HepG2 (cell line): ENCODE measurements around the gene PGS1. TPM values are rescaled to one million over a fixed set of nuclear protein-coding genes. Genes with fewer than 3 reads are reported as not detected.

ENCODE experiments used
- MIER3 ChIP-seq: IDR thresholded peaks from 2 replicates; pipeline ENCODE4 v1.6.1; 2016; ENCODE audit warnings: missing compliant biosample characterization, borderline replicate concordance
- SKIL ChIP-seq: sonication (generic); formaldehyde crosslinking; IDR thresholded peaks from 2 replicates; pipeline ENCODE4 v1.8.0; 2022; ENCODE audit warnings: missing genetic modification reagents, mild to moderate bottlenecking, moderate library complexity, borderline replicate concordance
- TEAD3 ChIP-seq: optimal IDR thresholded peaks from 2 replicates; pipeline ENCODE3; 2016; ENCODE audit warnings: borderline replicate concordance
- ZBTB39 ChIP-seq: sonication (generic); formaldehyde crosslinking; IDR thresholded peaks from 2 replicates; pipeline ENCODE4 v1.5.0; 2020; ENCODE audit warnings: missing genetic modification reagents
- ZBTB40 ChIP-seq, 2 experiments: fragments of 450-650 bp in 1 of 2; sonication (generic) in 1 of 2; formaldehyde crosslinking in 1 of 2; IDR thresholded peaks; 2 replicates each; pipeline versions ENCODE4 v1.6.1 to v1.8.0; 2016 to 2022; ENCODE audit warnings: antibody characterized with exemption in 1 of 2, mild to moderate bottlenecking in 1 of 2, missing genetic modification reagents in 1 of 2
- ZFP36L1 ChIP-seq: sonication (generic); formaldehyde crosslinking; IDR thresholded peaks from 2 replicates; pipeline ENCODE4 v1.8.0; 2022; ENCODE audit warnings: mild to moderate bottlenecking, missing genetic modification reagents, moderate library complexity
- ZFX ChIP-seq: sonication (generic); formaldehyde crosslinking; IDR thresholded peaks from 2 replicates; pipeline ENCODE4 v1.4.0; 2020; ENCODE audit warnings: mild to moderate bottlenecking, low read depth, missing genetic modification reagents, moderate library complexity
- ZNF10 ChIP-seq: sonication (generic); formaldehyde crosslinking; IDR thresholded peaks from 2 replicates; pipeline ENCODE4 v1.4.0; 2020; ENCODE audit warnings: mild to moderate bottlenecking, low read depth, missing genetic modification reagents, borderline replicate concordance
- polyA plus RNA-seq, 8 experiments: library from polyadenylated mRNA; depleted of rRNA in 3 of 8; stranded (reverse) in 7 of 8; unstranded in 1 of 8; fragments of >200 nt; fragmentation: Illumina TruSeq in 4 of 8; extraction: Trizol in 4 of 8; gene quantifications; 2 replicates each; pipeline versions ENCODE4 v1.2.1 to v1.2.3, GENCODE V29; 2011 to 2016; ENCODE audit warnings: low read depth in 4 of 8, missing spikeins in 1 of 8, mixed read lengths in 1 of 8; ENCODE audit not compliant: insufficient read depth in 1 of 8
- total RNA-seq, 5 experiments: library from RNA; depleted of rRNA; stranded (reverse); fragments of >200 nt; fragmentation: Illumina TruSeq; extraction: Trizol; gene quantifications; 2 replicates each; pipeline ENCODE4 v1.2.3, GENCODE V29; 2016; ENCODE audit warnings: low read depth in 1 of 5
- TF ChIP-seq, protein P1 (sequence below): conservative IDR thresholded peaks from 2 replicates; pipeline ENCODE4 v1.6.1; 2018; ENCODE audit warnings: missing genetic modification reagents
- TF ChIP-seq, protein P2 (sequence below): sonication (generic); formaldehyde crosslinking; IDR thresholded peaks from 2 replicates; pipeline ENCODE4 v1.4.0; 2020; ENCODE audit warnings: mild to moderate bottlenecking, missing genetic modification reagents
- TF ChIP-seq, protein P3 (sequence below): sonication (generic); formaldehyde crosslinking; conservative IDR thresholded peaks from 2 replicates; pipeline ENCODE4 v1.4.0; 2020; ENCODE audit warnings: missing genetic modification reagents

Gene PGS1
- total and polyA plus RNA-seq, 2 of the 13 experiments (the other 11 are each of a cell fraction or from before 2014, with no cell fraction given) = 25.9 to 31.5 TPM

DNA sequence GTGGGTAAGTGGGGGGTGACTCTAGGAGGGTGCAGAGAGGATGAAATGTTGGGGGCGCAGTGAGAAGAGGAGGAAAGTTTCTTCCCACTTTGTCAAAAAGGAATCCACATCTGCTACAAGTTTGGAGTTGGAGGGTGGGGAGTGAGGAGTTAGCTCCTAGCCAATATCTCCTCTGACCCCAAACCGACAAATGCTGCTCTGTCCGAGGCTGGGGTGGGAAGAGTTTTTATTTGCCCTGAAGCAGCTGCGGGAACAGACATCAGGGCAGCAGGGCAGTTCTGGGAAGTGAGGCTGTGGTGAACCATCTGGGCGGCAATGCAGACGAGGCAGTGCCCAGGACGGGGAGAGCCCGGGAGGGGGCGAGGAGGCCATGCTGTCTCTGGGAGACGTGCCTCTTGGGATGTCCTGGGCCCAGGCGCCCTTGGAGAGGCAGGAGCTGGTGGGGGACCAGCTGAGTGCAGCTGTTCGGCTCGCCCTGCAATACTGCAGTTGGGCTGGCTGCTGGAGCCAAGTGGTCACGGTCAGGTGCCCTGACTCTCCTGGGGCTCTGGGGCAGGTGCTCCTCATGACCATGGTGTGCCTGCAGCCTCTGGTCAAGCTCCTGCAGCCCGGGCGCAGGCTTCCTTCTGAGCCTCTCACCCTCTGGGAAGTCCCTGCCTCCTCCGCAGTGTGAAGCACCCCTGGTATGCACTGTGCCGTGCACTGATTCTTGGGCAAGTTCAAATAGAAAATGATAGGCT, 12.2 kb upstream of the PGS1 start (continued):
- TF ChIP-seq ZBTB40 (IDR thresholded peaks at IDR 0.05) = no peak
- 0 out of 2 replicates have a peak, but pooled peaks have one; percentile 26 for TF ChIP-seq ZBTB40 (CRISPR knock-in tag; IDR thresholded peaks at IDR 0.05)
- TF ChIP-seq ZFX = no peak
- TF ChIP-seq ZBTB39 (CRISPR knock-in tag) = 0 out of 2 replicates have a peak, but pooled peaks have one; percentile 44
- TF ChIP-seq ZNF10 = no peak
- no peak for TF ChIP-seq ZFP36L1 (CRISPR knock-in tag)
- TF ChIP-seq, protein P1, sequence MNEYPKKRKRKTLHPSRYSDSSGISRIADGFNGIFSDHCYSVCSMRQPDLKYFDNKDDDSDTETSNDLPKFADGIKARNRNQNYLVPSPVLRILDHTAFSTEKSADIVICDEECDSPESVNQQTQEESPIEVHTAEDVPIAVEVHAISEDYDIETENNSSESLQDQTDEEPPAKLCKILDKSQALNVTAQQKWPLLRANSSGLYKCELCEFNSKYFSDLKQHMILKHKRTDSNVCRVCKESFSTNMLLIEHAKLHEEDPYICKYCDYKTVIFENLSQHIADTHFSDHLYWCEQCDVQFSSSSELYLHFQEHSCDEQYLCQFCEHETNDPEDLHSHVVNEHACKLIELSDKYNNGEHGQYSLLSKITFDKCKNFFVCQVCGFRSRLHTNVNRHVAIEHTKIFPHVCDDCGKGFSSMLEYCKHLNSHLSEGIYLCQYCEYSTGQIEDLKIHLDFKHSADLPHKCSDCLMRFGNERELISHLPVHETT = no peak
- TF ChIP-seq SKIL (CRISPR knock-in tag) = 0 out of 2 replicates have a peak, but pooled peaks have one; percentile 13
- peak; percentile 63 for TF ChIP-seq TEAD3 (CRISPR knock-in tag)
- TF ChIP-seq, protein P2, sequence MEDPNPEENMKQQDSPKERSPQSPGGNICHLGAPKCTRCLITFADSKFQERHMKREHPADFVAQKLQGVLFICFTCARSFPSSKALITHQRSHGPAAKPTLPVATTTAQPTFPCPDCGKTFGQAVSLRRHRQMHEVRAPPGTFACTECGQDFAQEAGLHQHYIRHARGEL (CRISPR knock-in tag) = no peak
- TF ChIP-seq, protein P3, sequence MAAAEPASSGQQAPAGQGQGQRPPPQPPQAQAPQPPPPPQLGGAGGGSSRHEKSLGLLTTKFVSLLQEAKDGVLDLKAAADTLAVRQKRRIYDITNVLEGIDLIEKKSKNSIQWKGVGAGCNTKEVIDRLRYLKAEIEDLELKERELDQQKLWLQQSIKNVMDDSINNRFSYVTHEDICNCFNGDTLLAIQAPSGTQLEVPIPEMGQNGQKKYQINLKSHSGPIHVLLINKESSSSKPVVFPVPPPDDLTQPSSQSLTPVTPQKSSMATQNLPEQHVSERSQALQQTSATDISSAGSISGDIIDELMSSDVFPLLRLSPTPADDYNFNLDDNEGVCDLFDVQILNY = no peak
- no peak for TF ChIP-seq MIER3 (CRISPR knock-in tag)
